HG03342 (cell line): Measurements from ENCODE around the gene ARHGEF6.

ENCODE experiments used
- ATAC-seq: cut with Tn5 transposase; IDR thresholded peaks from one replicate; pipeline ENCODE4 v1.9.1; 2021; ENCODE audit warnings: mild to moderate bottlenecking, moderate library complexity; ENCODE audit not compliant: unreplicated experiment

ARHGEF6 gene

GRCh38 chrX:136747003-136747986 lies 33.4 kb downstream of the ARHGEF6 start:
- peak; percentile 67 for ATAC-seq

GRCh38 chrX:136745215-136746173 lies 35.2 kb downstream of the ARHGEF6 start:
- no peak for ATAC-seq

- no peak for ATAC-seq
Measured at GRCh38 chrX:136742721-136743379, 37.9 kb downstream of the ARHGEF6 start.

GRCh38 chrX:136738049-136738729 lies 42.5 kb downstream of the ARHGEF6 start:
- no peak for ATAC-seq

GRCh38 chrX:136736690-136737089 lies 44.0 kb downstream of the ARHGEF6 start:
- ATAC-seq, result no peak

GRCh38 chrX:136735601-136736000 lies 45.1 kb downstream of the ARHGEF6 start:
- no peak for ATAC-seq

- ATAC-seq, result no peak
Measured at GRCh38 chrX:136733613-136734012, 47.1 kb downstream of the ARHGEF6 start.

- no peak for ATAC-seq
Measured at GRCh38 chrX:136731798-136732197, 48.9 kb downstream of the ARHGEF6 start.

GRCh38 chrX:136731207-136731782 lies 49.4 kb downstream of the ARHGEF6 start:
- ATAC-seq, result no peak

GRCh38 chrX:136728393-136728792 lies 52.3 kb downstream of the ARHGEF6 start:
- no peak for ATAC-seq

- no peak for ATAC-seq
Measured at GRCh38 chrX:136725441-136726104, 55.2 kb downstream of the ARHGEF6 start.

GRCh38 chrX:136718091-136718490 lies 62.6 kb downstream of the ARHGEF6 start:
- no peak for ATAC-seq

- ATAC-seq, result peak; percentile 93
Measured at GRCh38 chrX:136714626-136715599, 65.8 kb downstream of the ARHGEF6 start.

- ATAC-seq, result no peak
Measured at GRCh38 chrX:136712650-136713310, 68.0 kb downstream of the ARHGEF6 start.

GRCh38 chrX:136711147-136711546 lies 69.6 kb downstream of the ARHGEF6 start:
- no peak for ATAC-seq

- ATAC-seq, result no peak
Measured at GRCh38 chrX:136710325-136710951, 70.3 kb downstream of the ARHGEF6 start.

GRCh38 chrX:136708348-136708747 lies 72.4 kb downstream of the ARHGEF6 start:
- no peak for ATAC-seq
